GM19452 (cell line): Measurements from ENCODE around the gene TFAP2B.

Experiments used
- ATAC-seq: cut with Tn5 transposase; IDR thresholded peaks from one replicate; pipeline ENCODE4 v1.9.1; 2021; ENCODE audit not compliant: unreplicated experiment

Gene TFAP2B

DNA sequence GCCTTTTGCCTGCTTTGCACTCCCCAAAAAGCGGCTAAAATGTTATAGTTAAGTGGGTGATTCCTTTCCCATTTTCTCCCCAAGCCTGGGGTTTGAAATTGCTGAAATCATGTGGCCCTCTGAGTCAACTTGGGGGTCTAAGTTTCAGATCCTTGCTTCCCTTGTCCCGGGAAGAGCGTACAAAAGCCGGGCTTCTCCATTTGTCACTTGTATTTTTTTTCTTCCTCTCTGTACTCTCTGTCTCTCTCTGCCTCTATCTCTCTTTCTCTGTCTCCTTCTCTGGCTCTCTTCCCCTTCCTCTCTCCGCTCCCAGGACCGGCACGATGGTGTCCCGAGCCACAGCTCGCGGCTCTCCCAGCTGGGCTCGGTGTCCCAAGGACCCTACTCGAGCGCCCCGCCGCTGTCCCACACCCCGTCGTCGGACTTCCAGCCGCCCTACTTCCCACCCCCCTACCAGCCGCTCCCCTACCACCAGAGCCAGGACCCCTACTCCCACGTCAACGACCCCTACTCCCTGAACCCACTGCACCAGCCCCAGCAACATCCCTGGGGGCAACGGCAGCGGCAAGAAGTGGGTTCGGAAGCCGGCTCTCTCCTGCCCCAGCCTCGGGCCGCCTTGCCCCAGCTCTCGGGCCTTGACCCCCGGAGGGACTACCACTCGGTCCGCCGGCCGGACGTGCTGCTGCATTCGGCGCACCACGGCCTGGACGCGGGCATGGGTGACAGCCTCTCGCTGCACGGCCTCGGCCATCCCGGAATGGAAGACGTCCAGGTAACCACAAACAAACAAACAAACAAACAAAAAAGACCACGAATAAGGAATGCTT lies 4.6 kb downstream of the TFAP2B start:
- ATAC-seq, result no peak

- no peak for ATAC-seq
These were observed 5.9 kb downstream of the TFAP2B start for GRCh38 chr6:50824552-50824951.

DNA sequence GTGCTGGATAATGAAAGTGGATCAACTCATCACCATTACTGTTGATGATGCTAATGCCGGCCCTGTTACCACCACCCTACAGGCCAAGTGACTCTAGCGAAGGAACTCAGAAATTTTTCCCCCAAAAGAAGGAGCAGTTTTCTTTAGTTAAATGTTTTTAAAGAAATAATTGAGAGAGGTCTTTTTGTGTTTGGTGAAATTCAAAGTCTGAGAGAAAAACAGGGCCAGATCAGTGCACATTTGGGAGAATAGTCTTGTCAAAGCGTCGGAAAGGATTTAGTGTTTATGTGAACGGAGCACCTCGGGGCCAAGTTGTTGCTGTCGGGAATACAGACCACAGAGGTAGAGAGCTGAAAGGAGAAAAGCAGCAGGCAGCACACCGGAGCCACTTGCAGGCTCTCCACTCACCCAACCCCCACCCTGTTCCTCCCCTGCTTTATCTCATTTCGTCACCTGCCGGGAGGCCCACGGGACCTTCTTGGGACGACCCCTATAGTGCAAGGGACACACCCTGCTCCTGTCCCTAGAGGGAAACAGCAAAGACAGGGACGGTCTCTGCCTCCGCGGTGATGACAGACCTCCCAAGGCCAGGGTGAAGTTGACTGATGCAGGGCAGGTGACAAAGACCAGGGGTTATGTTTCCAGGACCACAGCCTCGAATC lies 6.8 kb downstream of the TFAP2B start:
- ATAC-seq, result no peak

DNA sequence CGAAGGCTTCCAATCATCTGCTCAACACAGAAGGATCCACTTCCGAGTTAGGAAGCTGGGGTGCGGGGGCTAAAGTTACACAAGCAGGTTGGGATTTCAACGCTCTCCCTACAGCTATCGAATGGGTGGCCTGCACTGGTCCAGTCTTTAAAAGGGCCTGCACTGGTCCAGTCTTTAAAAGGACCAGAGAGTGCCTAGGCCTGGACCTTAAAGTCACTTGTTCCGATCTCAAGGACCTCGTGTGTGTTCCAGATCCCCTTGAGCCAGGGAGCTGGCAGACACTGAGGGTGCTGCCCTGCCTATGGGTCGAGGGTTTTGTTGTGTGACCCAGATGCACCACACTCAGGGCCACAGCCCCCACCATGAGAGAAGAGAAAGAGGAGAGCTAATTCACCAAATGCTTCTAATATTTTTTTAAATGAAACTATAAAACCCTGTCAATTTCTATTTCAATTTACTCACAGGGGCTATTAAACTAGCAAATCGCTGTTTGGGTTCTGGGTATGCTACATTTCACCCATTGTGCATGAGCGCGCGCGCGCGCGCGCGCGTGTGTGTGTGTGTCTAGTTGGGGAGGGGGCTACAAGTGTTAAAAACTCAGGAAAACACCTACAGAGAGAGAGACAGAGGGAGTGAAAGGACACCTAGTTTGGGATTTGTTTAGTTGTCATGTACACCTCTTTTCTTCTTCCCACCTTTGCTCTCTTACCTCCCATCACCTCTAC lies 7.5 kb downstream of the TFAP2B start:
- ATAC-seq, result no peak

GRCh38 chr6:50826803-50827202 lies 8.1 kb downstream of the TFAP2B start:
- ATAC-seq, result no peak

DNA sequence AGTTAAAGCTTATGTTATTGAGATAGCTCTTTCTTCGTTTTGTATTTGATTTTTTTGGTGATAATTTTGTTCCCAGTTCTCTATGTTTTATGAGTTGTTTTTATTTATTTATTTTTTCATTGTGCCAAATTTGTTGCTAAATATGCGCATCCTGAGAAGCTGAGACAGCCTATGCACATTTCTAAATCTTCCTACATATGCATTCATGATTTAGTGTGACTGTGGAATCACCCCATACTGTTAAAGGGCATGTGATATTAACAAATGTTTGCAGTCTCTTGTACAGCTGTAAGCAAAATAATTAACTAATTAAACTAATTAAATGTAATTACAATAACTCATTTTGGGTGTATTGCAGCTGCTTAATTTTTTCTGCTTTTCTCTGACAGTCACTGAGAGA lies 10.4 kb downstream of the TFAP2B start:
- ATAC-seq, result no peak

DNA sequence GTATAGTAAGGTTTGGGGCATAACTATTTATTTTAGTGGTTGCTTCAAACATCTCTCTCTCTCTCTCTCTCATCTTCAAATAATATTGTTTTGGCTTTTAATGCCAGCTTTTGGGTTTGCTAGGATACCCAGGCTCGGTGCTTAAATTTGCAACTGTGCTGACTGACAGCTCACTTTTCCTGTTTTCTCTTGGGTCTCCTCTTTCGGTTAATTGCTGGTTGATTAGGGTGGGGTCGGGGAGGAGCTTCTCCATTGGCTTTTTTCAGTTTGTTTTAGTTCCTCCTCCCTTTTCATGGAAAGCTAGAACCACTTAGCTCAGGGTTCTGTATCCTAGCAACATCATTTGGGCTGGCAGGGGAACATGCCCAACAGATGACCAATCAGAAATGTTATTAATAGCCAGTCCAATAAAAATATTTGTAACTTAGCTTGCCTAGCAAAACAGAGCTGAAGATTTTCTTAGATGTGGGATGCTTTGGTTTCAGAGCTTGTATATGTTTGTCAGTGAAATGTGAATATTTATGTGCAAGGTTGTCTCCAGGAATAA lies 11.3 kb downstream of the TFAP2B start:
- ATAC-seq, result no peak

DNA sequence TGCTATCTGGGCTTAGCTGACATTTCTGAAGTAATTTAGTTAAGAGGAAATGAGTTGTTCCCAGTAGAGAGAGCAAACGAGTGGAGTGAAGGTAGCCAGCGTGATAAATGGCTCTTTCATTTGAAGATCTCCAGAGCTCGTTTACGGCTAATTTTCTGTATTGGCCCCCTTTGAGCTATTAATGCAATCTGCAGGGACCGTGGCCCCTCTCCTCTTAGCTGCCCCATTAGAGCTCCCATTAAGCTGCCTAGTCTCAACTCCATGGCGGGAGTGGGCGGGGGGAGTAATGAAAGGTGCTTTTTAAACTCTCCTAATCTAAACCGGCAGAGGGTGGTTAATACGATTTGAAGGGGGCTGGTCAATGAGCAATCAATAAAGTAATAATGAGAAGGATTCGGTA lies 12.5 kb downstream of the TFAP2B start:
- no peak for ATAC-seq

- ATAC-seq, result no peak
These were observed 14.2 kb downstream of the TFAP2B start for GRCh38 chr6:50832912-50833311.

DNA sequence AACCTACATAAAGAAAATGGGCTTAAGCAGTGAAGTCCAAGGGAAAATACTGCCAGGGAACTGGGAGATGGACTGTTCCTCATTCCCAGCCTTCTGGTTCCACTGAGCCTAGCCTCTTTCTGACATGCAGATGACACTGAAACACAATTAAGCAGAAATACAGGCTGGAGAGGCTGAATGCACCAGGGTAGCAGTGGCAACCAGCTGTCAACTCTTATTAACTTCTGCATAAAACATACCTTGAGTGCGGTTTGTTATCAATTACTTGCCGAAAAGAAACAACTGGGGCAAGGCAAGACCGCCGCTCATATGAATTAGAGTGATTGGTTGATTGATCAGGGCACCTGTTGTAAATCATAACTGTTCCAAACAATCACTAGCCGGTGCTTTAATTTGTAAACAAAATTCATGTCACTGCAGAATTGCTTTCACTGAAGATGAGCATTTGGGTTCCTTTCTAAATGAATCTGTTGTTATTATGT lies 16.3 kb downstream of the TFAP2B start:
- no peak for ATAC-seq

GRCh38 chr6:50836231-50836630 lies 17.6 kb downstream of the TFAP2B start:
- no peak for ATAC-seq

DNA sequence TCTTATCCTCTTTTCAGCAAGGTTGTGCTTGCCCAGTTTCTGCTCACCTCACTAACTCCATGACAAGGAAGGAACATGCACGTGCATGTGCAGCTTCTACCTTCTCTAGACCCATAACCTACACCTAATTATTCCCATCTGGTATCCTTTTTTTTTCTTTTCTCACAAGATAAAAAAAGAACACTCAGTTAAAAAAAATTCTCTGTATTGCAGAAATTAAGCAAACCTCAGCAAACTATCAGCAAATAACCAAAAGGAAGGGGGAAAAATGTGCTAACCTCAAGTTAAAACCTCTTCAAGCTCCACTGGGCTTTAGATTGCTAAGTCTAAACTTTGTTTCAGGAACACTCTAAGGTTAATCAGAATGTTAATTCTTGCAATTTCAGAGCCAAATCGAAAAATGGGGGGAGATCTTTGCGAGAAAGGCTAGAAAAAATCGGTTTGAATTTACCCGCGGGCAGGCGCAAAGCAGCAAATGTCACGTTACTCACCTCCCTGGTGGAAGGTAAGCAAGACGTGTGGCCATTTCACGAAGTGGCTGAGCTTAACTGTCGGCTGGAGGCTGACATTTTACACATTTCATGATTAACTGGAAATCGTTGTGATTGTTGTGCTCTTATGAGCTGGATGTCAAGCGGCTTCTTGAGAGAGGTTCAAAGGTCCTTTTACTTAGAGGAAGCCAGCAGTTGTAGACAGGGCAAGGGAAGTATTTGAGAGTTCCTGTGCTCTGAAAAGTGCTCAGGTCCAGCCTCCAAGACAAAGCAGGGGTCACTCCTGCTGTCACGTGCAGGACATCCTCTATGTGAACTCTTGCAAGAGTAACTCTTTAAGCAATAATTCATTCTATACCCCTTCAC lies 19.1 kb downstream of the TFAP2B start:
- ATAC-seq, result no peak

- no peak for ATAC-seq
These were observed 21.6 kb downstream of the TFAP2B start for GRCh38 chr6:50840112-50840810.

GRCh38 chr6:50840811-50841192 lies 22.1 kb downstream of the TFAP2B start:
- no peak for ATAC-seq

- ATAC-seq, result no peak
These were observed 23.8 kb downstream of the TFAP2B start for GRCh38 chr6:50842446-50842845.

DNA sequence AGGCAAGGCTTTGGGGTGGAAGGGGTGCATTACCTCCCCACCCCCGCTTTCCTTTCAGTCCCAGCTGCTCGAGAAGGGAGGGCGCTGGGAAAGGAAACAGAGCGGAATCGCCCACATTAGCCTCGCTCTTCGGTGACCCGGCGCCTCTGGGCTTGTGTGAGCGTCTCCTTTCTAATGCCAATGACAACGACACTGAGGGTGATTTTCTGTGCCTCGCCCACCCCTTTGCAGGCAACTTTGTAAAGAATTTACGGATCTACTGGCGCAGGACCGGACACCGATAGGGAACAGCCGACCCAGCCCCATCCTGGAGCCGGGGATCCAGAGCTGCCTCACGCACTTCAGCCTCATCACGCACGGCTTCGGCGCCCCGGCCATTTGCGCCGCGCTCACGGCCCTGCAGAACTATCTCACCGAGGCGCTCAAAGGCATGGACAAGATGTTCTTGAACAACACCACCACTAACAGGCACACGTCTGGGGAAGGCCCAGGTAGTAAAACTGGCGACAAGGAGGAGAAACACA lies 24.3 kb downstream of the TFAP2B start:
- no peak for ATAC-seq

- ATAC-seq, result no peak
These were observed 25.2 kb downstream of the TFAP2B start for GRCh38 chr6:50843842-50844241.

- no peak for ATAC-seq
These were observed 26.9 kb downstream of the TFAP2B start for GRCh38 chr6:50845499-50846143.

GRCh38 chr6:50846144-50846851 lies 27.6 kb downstream of the TFAP2B start:
- no peak for ATAC-seq
